Keratinocyte (primary cell): ENCODE data around the gene GALR3.
"Not testable (repeated sequence)": the region's sequence is repeated elsewhere in the genome, so short reads cannot be mapped to it uniquely, and the experiment has no call there.

Experiments used
- CTCF ChIP-seq, 3 experiments: IDR thresholded peaks in 1 of 3; conservative IDR thresholded peaks in 1 of 3; optimal IDR thresholded peaks in 1 of 3; 2 replicates in 2 of 3; 3 replicates in 1 of 3; pipeline versions ENCODE3 to v1.5.1; 2011; ENCODE audit warnings: low read length in 3 of 3, mild to moderate bottlenecking in 3 of 3, moderate library complexity in 2 of 3, control low read depth in 1 of 3, inconsistent platforms in 1 of 3; ENCODE audit not compliant: insufficient read depth in 2 of 3; ENCODE audit errors: extremely low read depth in 1 of 3
- EZH2 ChIP-seq: IDR thresholded peaks from one replicate; pipeline ENCODE4 v1.6.1; 2012; ENCODE audit warnings: inconsistent platforms, mild to moderate bottlenecking, low read length, moderate library complexity

GRCh38 chr22:37799979-37800378 is 23.2 kb upstream of the GALR3 start:
- not testable (repeated sequence) for TF ChIP-seq CTCF (optimal IDR thresholded peaks at IDR 0.05 in 1 of 3, IDR thresholded peaks at IDR 0.05 in 1 of 3, conservative IDR thresholded peaks at IDR 0.05 in 1 of 3; ENCODE audit: extremely low read depth in 1 of 3, insufficient read depth in 2 of 3, low read length in 3 of 3); EZH2
